Gastrocnemius medialis (tissue), 4 donors: ENCODE data around the gene BANP.

Experiments
- CTCF ChIP-seq, 5 experiments: fragments of 450-650 bp in 3 of 5; fragments of 200-600 bp in 2 of 5; sonication (generic) in 2 of 5; IDR thresholded peaks in 4 of 5; conservative IDR thresholded peaks in 1 of 5; 1 replicate in 4 of 5; 2 replicates in 1 of 5; pipeline ENCODE4 v1.5.1; 2016 to 2019; ENCODE audit warnings: antibody characterized with exemption in 5 of 5, mild to moderate bottlenecking in 3 of 5, moderate library complexity in 3 of 5
- POLR2A ChIP-seq, 2 donors: fragments of 450-650 bp; IDR thresholded peaks; one replicate each; pipeline ENCODE4 v1.6.1; 2017; ENCODE audit warnings: antibody characterized with exemption in 2 of 2, mild to moderate bottlenecking in 2 of 2, moderate library complexity in 2 of 2

- TF ChIP-seq CTCF (IDR thresholded peaks at IDR 0.05 in 4 of 5, conservative IDR thresholded peaks at IDR 0.05 in 1 of 5) (no peak), POLR2A (IDR thresholded peaks at IDR 0.05) (no peak)
Measured at GRCh38 chr16:87927195-87927562, 24.1 kb upstream of the BANP start.
